ENCODE measurements around the gene C6orf120. TPM values are rescaled to one million over a fixed set of nuclear protein-coding genes. Genes with fewer than 3 reads are reported as not detected.
"Not testable (repeated sequence)": the region's sequence is repeated elsewhere in the genome, so short reads cannot be mapped to it uniquely, and the experiment has no call there.

The C6orf120 gene
- total RNA-seq, 4 donors from 2014 or later, result 16.7 to 35.3 (median 29.2) TPM

DNA sequence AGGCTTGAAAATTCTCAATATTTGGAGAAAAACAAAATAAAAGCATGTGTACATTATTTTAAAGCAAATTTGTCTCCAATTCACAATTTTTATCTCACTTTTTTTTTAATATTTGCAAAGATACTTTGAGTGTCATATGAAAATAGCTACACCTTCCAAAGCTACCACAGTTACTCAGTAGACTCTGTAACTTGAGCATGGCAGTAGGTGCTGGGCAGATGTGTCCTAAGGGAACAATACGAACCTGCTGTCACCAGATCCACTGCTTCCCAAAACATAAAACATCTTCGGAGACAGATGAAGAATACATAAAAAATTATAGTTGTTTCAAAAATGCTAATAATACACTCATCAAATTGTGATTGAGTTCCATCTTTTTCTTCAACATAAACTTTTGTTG lies 10.7 kb upstream of the C6orf120 start:
- peaks cover 0 to 7% of the 10 kb centered on the region in 2 donors for H3K9me3 ChIP-seq
- no peak overlapping the region for H3K4me3 ChIP-seq
- no peaks in the 10 kb centered on the region for H3K4me1 ChIP-seq
- TF ChIP-seq, protein P1, sequence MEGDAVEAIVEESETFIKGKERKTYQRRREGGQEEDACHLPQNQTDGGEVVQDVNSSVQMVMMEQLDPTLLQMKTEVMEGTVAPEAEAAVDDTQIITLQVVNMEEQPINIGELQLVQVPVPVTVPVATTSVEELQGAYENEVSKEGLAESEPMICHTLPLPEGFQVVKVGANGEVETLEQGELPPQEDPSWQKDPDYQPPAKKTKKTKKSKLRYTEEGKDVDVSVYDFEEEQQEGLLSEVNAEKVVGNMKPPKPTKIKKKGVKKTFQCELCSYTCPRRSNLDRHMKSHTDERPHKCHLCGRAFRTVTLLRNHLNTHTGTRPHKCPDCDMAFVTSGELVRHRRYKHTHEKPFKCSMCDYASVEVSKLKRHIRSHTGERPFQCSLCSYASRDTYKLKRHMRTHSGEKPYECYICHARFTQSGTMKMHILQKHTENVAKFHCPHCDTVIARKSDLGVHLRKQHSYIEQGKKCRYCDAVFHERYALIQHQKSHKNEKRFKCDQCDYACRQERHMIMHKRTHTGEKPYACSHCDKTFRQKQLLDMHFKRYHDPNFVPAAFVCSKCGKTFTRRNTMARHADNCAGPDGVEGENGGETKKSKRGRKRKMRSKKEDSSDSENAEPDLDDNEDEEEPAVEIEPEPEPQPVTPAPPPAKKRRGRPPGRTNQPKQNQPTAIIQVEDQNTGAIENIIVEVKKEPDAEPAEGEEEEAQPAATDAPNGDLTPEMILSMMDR (IDR thresholded peaks at IDR 0.05), result no peak
- no peak for TF ChIP-seq POLR2A (IDR thresholded peaks at IDR 0.05)
- DNase-seq, result no peak
- no peaks in the 10 kb centered on the region for H3K27me3 ChIP-seq
- intact Hi-C loops (cut with DNase I; ENCODE audit: low total_unique reads), result no loop called here
- H3K36me3 ChIP-seq, result no peaks in the 10 kb centered on the region
- H3K27ac ChIP-seq, result no peak overlapping the region

DNA sequence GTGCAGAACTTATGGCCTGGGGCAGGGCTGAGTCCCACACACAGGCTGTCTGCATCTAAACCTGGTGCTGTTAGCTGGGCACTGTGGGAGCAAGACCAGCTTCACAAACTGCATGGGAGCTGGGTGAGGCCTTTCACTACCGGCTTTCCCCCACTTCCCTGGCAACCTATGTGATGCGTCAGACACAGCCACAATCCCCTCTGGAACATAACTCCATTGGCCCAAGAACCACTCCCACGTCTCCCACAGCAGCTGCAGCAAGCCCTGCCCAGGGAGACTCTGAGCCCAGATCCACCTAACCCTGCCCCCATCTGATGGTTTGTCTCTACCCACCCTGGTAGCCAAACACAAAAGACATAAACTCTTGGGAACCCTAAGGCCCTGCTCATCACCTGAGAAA lies 9.4 kb upstream of the C6orf120 start:
- no peaks in the 10 kb centered on the region for H3K36me3 ChIP-seq
- no peak for TF ChIP-seq POLR2A (IDR thresholded peaks at IDR 0.05)
- TF ChIP-seq, protein P1 (IDR thresholded peaks at IDR 0.05), result no peak
- H3K9me3 ChIP-seq, result no peaks in the 10 kb centered on the region
- no peaks in the 10 kb centered on the region for H3K4me1 ChIP-seq
- no peak for DNase-seq
- H3K27me3 ChIP-seq, result no peaks in the 10 kb centered on the region
- H3K4me3 ChIP-seq, result no peak overlapping the region
- intact Hi-C loops (cut with DNase I; ENCODE audit: low total_unique reads), result no loop called here
- H3K27ac ChIP-seq, result no peak overlapping the region

DNA sequence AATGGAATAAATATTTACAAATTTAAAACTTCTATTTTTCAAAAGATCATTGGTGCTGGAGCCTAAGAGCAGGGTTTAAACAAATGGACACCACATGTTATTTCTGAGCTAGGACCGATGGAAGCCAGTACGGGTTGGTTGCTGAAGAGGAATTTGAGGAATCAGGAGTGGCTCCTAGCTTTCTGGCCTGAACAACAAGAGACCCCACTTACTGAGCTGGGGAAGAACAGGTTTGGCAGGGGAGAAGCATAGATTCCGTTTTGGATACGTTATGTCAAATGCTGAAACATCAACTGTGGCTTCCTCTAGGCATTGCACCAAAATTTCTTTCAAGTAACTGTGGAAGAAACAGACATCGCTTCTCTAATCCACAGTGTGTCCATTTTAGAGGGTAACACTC lies 6.8 kb upstream of the C6orf120 start:
- TF ChIP-seq, protein P1 (IDR thresholded peaks at IDR 0.05), result no peak
- no peak for TF ChIP-seq POLR2A (IDR thresholded peaks at IDR 0.05)
- H3K4me3 ChIP-seq, result no peak overlapping the region
- H3K36me3 ChIP-seq, result no peaks in the 10 kb centered on the region
- no peak overlapping the region for H3K27ac ChIP-seq
- H3K27me3 ChIP-seq, result no peaks in the 10 kb centered on the region
- no peaks in the 10 kb centered on the region for H3K9me3 ChIP-seq
- H3K4me1 ChIP-seq, result no peaks in the 10 kb centered on the region
- no peak for DNase-seq
- intact Hi-C loops (cut with DNase I; ENCODE audit: low total_unique reads), result no loop called here

DNA sequence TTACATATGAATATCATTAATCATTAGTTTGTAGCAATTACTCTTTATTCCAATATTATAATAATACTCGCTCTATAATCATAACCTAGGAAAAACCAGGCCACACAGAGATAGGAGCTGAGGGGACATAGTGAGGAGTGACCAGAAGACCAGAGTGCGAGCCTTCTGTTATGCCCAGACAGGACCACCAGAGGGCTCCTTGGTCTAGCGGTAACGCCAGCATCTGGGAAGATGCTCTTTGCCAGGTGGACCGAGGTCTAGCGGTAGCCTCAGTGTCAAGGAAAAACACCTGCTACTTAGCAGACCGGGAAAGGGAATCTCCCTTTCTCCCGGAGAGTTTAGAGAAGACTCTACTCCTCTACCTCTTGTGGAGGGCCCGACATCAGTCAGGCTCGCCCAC lies 4.8 kb upstream of the C6orf120 start:
- H3K27me3 ChIP-seq; H3K4me1 ChIP-seq; H3K9me3 ChIP-seq; intact Hi-C loops (cut with DNase I; ENCODE audit: low total_unique reads); H3K27ac ChIP-seq; H3K4me3 ChIP-seq; H3K36me3 ChIP-seq: not testable (repeated sequence)
- DNase-seq, result peak in 1 of 2 donors; percentile 29
- TF ChIP-seq, protein P1 (IDR thresholded peaks at IDR 0.05), result peak in 1 of 4 experiments; percentile 21

DNA sequence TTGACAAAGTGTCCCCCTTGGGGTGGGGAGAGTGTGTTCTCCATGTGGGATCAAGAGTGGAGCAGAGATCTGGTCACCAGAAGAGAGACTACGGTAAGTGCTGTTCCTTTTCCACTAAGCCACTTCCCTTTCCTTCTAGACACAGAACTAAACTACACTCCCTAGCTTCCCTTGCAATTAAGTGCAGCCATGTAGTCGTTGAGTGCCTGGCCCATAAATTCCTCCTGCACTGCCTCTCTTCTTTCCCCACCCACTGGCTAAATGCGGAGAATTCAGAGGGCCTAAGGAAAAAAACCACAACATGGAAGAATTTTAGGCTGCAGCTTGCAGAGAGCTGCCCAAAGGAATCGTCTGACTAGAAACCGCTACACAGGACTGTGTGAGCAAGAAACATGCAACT lies 1.6 kb upstream of the C6orf120 start:
- Histone ChIP-seq H3K36me3 (no peaks in the 10 kb centered on the region), H3K4me3 (no peak overlapping the region), H3K4me1 (peaks cover 0 to 9% of the 10 kb centered on the region in 2 donors), H3K27me3 (no peaks in the 10 kb centered on the region), H3K27ac (no peak overlapping the region), H3K9me3 (no peaks in the 10 kb centered on the region)
- intact Hi-C loops (cut with DNase I; ENCODE audit: low total_unique reads), result no loop called here
- no peak for TF ChIP-seq POLR2A (IDR thresholded peaks at IDR 0.05)
- TF ChIP-seq, protein P1 (IDR thresholded peaks at IDR 0.05), result no peak
- DNase-seq, result no peak
